GM13977 (cell line): ENCODE measurements around the gene SLC30A4.

Experiments
- DNase-seq: peaks from one replicate; pipeline ENCODE4 v3.0.0; 2012; ENCODE audit warnings: low spot score
- in situ Hi-C: fragments of 300-500 bp; cut with MboI; formaldehyde crosslinking; loops from one replicate; pipeline ENCODE4 v1.12.0; 2022; ENCODE audit warnings: low sequenced_read_pairs, low pct_unique_long_range_greater_than_20kb, mixed read lengths, inconsistent platforms; ENCODE audit not compliant: unreplicated experiment
- TF ChIP-seq, protein P1 (sequence below): IDR thresholded peaks from 2 replicates; pipeline ENCODE4 v1.5.1; 2012; ENCODE audit warnings: mild to moderate bottlenecking, control low read depth; ENCODE audit not compliant: insufficient read depth; ENCODE audit errors: extremely low read depth, missing control alignments

SLC30A4 gene

DNA sequence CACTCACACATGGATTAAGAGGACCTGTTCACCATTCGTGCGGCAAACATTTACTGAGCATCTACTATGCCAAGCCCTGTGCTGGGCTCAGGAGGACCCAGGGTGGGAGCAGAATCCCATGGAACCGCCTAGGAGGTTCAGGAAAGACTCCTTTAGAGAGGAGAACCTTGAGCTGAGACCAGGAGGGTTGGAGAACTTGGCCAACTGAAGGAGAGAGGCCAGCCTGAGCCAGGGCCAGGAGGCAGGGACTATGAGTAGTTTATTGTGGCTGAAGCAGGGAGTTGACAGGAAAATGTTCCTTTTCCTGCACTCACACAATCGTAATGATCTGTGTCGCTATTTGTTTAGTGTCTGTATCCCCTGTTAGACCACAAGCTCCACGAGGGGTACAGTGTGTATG lies 71.3 kb downstream of the SLC30A4 start:
- TF ChIP-seq, protein P1, sequence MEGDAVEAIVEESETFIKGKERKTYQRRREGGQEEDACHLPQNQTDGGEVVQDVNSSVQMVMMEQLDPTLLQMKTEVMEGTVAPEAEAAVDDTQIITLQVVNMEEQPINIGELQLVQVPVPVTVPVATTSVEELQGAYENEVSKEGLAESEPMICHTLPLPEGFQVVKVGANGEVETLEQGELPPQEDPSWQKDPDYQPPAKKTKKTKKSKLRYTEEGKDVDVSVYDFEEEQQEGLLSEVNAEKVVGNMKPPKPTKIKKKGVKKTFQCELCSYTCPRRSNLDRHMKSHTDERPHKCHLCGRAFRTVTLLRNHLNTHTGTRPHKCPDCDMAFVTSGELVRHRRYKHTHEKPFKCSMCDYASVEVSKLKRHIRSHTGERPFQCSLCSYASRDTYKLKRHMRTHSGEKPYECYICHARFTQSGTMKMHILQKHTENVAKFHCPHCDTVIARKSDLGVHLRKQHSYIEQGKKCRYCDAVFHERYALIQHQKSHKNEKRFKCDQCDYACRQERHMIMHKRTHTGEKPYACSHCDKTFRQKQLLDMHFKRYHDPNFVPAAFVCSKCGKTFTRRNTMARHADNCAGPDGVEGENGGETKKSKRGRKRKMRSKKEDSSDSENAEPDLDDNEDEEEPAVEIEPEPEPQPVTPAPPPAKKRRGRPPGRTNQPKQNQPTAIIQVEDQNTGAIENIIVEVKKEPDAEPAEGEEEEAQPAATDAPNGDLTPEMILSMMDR, result no peak
- in situ Hi-C loops, result loop anchor here (10.0 kb wide), 1 partner anchor 164 kb away; no protein-coding TSS in a partner anchor
- no peak for DNase-seq

- no peak for DNase-seq
- TF ChIP-seq, protein P1, result no peak
- in situ Hi-C loops, result loop anchor here (10.0 kb wide), 1 partner anchor 165 kb away; no protein-coding TSS in a partner anchor
Observed at GRCh38 chr15:45449916-45450867, 72.4 kb downstream of the SLC30A4 start.

DNA sequence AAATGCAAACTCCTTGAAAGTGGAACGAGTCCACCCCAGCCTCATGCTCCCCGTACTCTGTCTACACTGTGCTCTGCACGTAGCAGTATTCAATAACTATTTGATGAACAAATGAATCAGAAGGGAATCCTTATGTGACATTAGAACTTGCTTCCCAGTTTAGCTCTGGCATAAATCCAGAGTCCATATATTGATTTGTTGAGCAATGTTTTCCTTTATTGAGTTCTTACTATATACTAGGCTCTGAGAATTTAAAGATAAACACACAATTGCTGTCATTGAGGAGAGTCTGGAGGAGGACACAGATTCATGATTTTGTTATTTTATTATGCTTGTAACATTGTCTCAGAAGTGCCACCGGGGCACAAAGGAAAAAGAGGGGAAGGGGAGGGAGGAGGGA lies 73.2 kb downstream of the SLC30A4 start:
- no peak for DNase-seq
- in situ Hi-C loops, result no loop called here
- TF ChIP-seq, protein P1, result no peak

DNA sequence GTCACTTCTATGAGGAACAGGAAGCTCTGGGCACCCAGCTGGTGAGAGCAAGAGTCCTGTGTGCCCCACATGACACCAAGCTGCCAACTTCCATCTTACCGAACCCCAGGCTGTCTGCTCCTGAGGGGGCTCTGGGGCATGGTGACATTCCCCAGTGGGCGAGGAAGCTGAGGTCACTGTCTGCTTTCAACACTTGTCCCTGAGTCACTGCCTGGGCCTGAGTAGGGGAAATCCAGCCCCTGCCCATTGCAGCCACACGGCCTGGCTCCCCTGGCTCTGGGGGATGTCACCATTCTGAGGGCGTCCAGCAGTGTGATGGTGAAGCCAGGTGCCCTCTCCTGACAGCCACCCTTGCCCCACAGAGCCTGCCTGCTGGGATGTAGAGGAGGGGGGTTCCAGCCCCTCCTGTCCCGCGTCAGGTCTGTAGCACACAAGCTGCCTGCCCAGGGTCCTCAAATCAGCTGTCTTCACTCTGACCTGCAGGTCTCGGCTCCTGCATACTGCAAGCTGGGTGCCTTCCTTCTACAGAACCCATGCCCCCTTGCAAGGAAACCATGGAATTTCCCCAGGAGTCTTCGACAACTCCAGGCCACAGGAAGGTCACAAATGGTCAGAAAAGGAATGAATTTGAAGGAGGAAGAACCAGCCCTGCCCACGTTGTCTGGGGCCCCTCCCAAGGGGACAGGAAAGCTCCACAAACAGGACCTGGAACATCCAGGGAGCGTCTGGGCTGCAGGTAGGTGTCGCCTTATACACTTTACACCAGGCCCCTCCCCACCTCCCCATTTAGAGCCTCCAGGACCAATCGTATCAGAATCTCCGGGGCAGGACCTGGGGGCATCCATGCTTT lies 74.3 kb downstream of the SLC30A4 start:
- in situ Hi-C loops, result no loop called here
- no peak for DNase-seq
- TF ChIP-seq, protein P1, result no peak

GRCh38 chr15:45443645-45444044 lies 78.9 kb downstream of the SLC30A4 start:
- TF ChIP-seq, protein P1, result no peak
- DNase-seq, result no peak
- in situ Hi-C loops, result no loop called here

DNA sequence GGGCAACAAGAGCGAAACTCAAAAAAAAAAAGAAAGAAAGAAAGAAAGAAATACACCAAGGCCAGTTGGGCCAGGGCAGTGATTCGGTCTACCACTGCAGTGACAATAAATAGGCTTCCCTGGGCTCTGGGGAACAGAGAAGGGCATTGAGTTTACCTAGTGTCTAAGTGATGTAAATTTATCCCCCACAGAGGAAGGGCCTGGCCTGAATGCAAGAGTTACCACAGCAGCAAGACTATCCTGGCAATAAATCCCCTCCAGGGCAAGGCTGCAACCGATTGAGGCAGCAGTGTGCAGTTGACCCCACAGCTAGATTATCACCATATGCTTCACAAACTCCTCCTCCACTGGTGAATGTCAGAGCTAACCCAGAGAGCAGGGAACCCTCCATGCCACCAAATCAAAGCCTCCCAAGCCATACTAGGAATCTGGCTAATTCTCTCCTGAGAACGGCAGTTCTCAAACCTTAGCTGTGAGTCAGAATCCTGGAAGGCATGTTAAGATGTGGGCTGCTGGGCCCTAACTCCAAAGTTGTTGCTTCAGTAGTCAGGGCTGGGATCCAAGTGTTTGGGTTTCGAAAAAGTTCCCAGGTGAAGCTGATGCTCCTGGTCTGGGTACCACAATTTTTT lies 79.9 kb downstream of the SLC30A4 start:
- TF ChIP-seq, protein P1, result no peak
- no peak for DNase-seq
- in situ Hi-C loops, result no loop called here
